Neural crest cell (in vitro differentiated cells): Measurements from ENCODE around the gene LCN2. TPM values are rescaled to one million over a fixed set of nuclear protein-coding genes. Genes with fewer than 3 reads are reported as not detected.

ENCODE experiments used
- DNase-seq: peaks from one replicate; pipeline ENCODE4 v3.0.0; 2021; ENCODE audit warnings: low read depth, mixed read lengths, low spot score
- H3K27ac Mint-ChIP-seq: one replicate; pipeline ENCODE4 v1.8.0; 2021; ENCODE audit warnings: mild to moderate bottlenecking, mixed read lengths; ENCODE audit not compliant: unreplicated experiment
- H3K27me3 Mint-ChIP-seq: 2 replicates; pipeline ENCODE4 v1.8.0; 2021; ENCODE audit warnings: low read depth, mild to moderate bottlenecking, mixed read lengths
- H3K36me3 Mint-ChIP-seq: 2 replicates; pipeline ENCODE4 v1.8.0; 2021; ENCODE audit warnings: low read depth, mild to moderate bottlenecking, mixed read lengths
- H3K4me1 Mint-ChIP-seq: 2 replicates; pipeline ENCODE4 v1.8.0; 2021; ENCODE audit warnings: mixed read lengths
- H3K4me3 Mint-ChIP-seq: one replicate; pipeline ENCODE4 v1.8.0; 2021; ENCODE audit warnings: mild to moderate bottlenecking, mixed read lengths
- H3K9me3 Mint-ChIP-seq: 2 replicates; pipeline ENCODE4 v1.8.0; 2021; ENCODE audit warnings: mixed read lengths
- long read RNA-seq: library from polyadenylated mRNA; unstranded; transcript quantifications from one replicate; pipeline ENCODE4 v2.0.0, GENCODE V29; 2020
- total RNA-seq: library from RNA; stranded (reverse); gene quantifications from 2 replicates; pipeline ENCODE4 v1.2.1, GENCODE V29; 2021
- TF ChIP-seq, protein P1 (sequence below): fragments of 200-600 bp; sonication (generic); conservative IDR thresholded peaks from 2 replicates; pipeline ENCODE4 v1.5.0; 2021; ENCODE audit warnings: antibody characterized with exemption, mild to moderate bottlenecking

The LCN2 gene
- not detected in 2 replicates for total RNA-seq
- long read RNA-seq = 0 reads

DNA sequence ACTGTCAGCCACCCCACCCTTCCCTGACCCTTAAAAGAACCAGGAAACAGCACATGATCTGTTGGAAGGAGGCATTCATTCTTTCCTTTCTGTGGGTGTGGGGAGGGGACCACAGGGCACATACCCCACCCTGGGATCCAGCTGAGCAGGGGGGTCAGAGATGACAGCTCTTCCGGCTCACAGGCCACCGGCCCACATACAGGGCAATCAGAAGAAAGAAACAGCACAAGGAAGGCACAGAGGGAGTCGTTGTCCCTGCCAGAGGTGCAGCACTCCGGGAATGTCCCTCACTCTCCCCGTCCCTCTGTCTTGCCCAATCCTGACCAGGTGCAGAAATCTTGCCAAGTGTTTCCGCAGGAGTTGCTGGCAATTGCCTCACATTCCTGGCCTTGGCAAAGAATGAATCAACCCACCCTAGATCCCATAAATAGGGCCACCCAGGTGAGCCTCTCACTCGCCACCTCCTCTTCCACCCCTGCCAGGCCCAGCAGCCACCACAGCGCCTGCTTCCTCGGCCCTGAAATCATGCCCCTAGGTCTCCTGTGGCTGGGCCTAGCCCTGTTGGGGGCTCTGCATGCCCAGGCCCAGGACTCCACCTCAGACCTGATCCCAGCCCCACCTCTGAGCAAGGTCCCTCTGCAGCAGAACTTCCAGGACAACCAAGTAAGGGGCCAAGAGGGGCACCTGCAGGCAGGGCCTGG lies at the start of gene LCN2:
LCN2 (plus strand) TSS at position 453 of the 701 bp plus-strand sequence; CDS start at position 526, 73 bp downstream.
- H3K36me3 Mint-ChIP-seq = no peaks in the 10 kb centered on the region
- H3K4me1 Mint-ChIP-seq = peaks cover 6% of the 10 kb centered on the region
- TF ChIP-seq, protein P1, sequence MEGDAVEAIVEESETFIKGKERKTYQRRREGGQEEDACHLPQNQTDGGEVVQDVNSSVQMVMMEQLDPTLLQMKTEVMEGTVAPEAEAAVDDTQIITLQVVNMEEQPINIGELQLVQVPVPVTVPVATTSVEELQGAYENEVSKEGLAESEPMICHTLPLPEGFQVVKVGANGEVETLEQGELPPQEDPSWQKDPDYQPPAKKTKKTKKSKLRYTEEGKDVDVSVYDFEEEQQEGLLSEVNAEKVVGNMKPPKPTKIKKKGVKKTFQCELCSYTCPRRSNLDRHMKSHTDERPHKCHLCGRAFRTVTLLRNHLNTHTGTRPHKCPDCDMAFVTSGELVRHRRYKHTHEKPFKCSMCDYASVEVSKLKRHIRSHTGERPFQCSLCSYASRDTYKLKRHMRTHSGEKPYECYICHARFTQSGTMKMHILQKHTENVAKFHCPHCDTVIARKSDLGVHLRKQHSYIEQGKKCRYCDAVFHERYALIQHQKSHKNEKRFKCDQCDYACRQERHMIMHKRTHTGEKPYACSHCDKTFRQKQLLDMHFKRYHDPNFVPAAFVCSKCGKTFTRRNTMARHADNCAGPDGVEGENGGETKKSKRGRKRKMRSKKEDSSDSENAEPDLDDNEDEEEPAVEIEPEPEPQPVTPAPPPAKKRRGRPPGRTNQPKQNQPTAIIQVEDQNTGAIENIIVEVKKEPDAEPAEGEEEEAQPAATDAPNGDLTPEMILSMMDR = no peak
- DNase-seq = no peak
- H3K9me3 Mint-ChIP-seq = no peaks in the 10 kb centered on the region
- peak within 1 kb of the TSS; percentile 51 for H3K4me3 Mint-ChIP-seq
- H3K27ac Mint-ChIP-seq = peak within 1 kb of the TSS; percentile 67
- no peaks in the 10 kb centered on the region for H3K27me3 Mint-ChIP-seq

DNA sequence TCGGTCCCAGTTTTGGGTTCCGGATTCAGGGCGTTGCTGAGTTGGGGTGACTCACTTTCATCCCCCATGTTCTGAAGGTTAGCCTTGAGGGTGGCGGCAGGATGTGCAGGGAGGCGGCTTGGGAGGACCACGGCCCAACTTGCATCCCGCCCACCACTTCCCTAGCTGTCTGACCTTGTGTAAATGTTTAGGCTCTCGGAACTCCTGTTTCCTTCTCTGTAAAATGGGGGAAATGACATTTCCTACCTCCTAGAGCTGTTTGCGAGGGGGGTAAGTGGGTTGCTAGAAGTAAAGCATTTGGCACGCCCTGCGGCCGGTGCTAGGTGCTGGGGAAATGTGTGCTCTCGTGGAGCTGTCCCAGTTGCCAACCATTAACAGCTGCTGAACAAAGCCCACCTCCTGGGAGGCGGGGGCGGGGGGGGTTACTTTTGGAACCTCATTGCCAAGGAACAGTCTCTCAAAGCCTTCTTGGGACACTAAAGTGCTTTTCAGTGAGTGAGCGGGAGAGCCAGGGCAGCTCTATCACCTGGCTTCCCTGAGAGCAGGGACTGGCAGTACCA lies 49.2 kb upstream of the LCN2 start:
- Mint-ChIP-seq H3K36me3 (no peaks in the 10 kb centered on the region), H3K27ac (no peak overlapping the region), H3K4me3 (peak overlapping the region; percentile 34), H3K4me1 (peaks cover 31% of the 10 kb centered on the region), H3K9me3 (no peaks in the 10 kb centered on the region), H3K27me3 (no peaks in the 10 kb centered on the region)
- TF ChIP-seq, protein P1 = no peak
- DNase-seq = no peak

GRCh38 chr9:128100581-128100980 lies 48.7 kb upstream of the LCN2 start:
- Mint-ChIP-seq H3K27me3 (no peaks in the 10 kb centered on the region), H3K9me3 (no peaks in the 10 kb centered on the region), H3K4me1 (peaks cover 31% of the 10 kb centered on the region), H3K36me3 (no peaks in the 10 kb centered on the region), H3K27ac (no peak overlapping the region), H3K4me3 (no peak overlapping the region)
- TF ChIP-seq, protein P1 = no peak
- DNase-seq = no peak

- H3K4me3 Mint-ChIP-seq = peak overlapping the region; percentile 3
- H3K27me3 Mint-ChIP-seq = no peaks in the 10 kb centered on the region
- no peaks in the 10 kb centered on the region for H3K36me3 Mint-ChIP-seq
- no peaks in the 10 kb centered on the region for H3K9me3 Mint-ChIP-seq
- H3K27ac Mint-ChIP-seq = no peak overlapping the region
- TF ChIP-seq, protein P1 = no peak
- no peak for DNase-seq
- H3K4me1 Mint-ChIP-seq = peaks cover 31% of the 10 kb centered on the region
These were observed 48.0 kb upstream of the LCN2 start for GRCh38 chr9:128101231-128101661.

DNA sequence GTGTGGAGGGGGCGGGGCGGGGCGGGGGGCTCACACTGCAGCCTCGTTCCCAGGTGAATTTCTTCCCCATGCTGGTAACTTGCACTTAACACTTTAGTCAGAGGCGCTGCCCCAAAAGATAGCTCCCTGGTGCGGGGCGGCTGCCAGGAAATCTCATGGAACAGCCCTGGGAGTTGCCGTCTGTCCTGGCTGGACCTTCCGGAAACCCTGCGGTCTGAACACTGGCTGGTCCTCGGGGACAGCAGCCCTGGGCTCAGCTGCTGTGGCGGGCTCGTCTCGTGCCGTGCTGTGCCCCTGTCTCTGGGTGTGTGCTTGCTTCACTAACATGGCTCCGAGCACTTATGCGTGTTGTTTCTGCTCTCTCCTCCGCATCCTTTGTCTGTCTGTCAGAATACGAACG lies 47.6 kb upstream of the LCN2 start:
- no peak for DNase-seq
- Mint-ChIP-seq H3K9me3 (no peaks in the 10 kb centered on the region), H3K27ac (peak overlapping the region; percentile 19), H3K36me3 (no peaks in the 10 kb centered on the region), H3K4me3 (peak overlapping the region; percentile 13), H3K27me3 (no peaks in the 10 kb centered on the region), H3K4me1 (peaks cover 31% of the 10 kb centered on the region)
- TF ChIP-seq, protein P1 = no peak
